Inferior parietal cortex (tissue), 1 donor: ENCODE measurements around the gene INSIG2.

Experiments
- DNase-seq: peaks from one replicate; pipeline ENCODE4 v3.0.0-alpha.2; 2016; ENCODE audit errors: extremely low spot score

The INSIG2 gene

DNA sequence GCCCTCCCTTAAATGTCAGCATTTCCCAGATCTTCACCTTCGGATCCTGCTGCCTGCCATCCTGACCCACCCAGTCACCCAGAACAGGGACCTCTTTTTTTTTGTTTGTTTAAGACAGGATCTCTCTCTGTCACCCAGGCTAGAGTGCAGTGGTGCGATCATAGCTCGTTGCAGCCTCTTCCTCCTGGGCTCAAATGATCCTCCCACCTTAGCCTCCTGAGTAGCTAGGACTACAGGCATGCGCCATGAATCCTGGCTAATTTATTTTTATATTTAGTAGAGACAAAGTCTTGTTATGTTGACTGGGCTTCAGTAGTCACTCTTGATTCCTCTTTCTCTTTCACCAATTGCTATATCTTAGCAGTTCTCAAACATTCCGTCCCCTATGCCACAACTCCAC, 39.0 kb downstream of the INSIG2 start:
- DNase-seq: no peak

DNA sequence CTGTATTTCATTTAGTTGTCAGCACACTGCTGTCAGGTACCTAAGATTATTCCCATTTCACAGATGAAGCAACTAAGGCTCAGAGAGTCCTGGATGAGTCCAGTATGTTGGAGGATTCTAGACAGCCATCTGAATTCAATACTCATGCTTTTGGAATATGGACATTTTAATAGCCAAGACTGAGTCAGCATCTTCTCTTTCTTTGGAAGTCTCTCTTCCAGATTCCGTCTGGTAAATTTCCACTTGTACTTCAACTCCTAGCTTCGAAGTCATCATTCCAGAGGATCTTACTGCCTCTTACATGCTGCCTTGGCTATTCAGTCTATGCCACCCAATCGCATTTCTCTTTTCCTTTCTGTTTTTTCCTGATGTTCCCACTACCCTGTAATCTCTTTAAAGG, 40.6 kb downstream of the INSIG2 start:
- DNase-seq: no peak

DNA sequence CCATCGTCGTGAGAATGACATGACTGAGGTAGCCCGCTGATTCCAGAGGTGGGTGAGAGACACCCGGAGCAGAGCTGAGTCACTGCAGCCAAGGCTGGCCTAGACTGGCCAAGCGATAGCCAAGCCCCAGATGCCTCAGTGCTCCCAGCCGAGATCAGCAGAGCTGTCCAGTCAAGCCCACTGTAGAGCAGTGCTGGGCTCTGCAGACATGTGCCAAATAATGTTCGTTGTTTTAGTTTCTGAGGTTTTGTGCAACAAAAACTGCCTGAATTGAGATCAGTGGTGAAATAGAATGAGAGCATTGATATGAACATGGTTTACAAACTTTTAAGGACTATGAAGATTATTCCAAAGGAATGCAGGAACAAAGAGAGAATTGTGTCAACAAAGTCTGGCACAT, 42.1 kb downstream of the INSIG2 start:
- no peak for DNase-seq

DNA sequence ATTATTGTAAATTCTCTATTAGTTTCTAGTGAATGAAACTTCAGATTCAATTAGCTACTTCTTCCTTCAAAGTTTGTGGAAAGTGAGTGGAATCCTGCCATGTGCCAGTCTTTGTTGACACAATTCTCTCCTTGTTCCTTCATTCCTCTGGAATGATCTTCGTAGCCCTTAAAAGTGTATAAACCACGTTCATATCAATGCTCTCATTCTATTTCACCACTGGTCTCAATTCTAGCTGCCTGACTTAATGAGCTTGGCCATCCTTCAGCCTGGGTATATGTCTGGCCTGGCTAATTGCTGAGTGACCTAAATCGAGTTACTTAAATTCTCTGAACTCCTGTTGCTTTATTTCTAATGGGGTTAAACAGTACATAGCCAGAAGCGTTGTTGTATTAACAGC, 43.5 kb downstream of the INSIG2 start:
- no peak for DNase-seq

DNA sequence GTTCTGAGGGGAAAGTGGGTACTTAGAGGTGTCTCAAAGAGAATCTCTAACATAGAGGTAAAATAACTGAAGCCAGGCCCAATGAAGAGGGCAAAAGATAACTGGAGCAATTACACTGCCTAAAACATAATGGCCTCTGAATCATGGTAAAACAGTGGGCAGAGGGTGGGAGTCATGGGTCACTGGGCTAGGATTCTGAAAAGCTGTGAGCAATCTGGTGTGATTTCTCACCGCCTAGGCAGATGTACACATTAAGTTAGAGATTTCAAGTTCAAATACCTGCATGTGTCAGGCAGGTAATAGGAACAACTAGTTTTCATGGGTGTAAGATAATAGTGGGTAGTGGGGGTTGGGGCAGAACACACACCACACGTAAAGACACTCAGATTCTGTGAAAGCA, 45.6 kb downstream of the INSIG2 start:
- DNase-seq: no peak

DNA sequence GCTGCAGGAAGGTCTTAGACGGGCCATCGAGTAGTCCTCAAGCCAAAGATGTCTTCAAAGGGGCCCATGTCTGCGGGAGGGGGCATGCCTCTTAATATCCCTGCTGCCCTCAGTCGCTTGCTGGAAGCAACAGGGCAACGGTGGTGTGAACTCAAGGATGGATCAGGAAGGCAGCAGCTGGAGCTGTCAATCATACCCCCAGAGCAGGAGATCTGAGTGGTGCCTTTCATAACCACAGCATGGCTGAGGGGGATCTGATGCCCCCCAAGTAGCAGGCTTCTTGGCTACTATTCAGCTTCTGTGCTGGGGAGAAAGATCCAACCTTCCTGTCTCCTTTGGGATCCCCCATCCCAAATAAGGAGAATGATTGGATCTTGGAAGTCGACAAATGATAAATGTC, 46.4 kb downstream of the INSIG2 start:
- DNase-seq: no peak

DNA sequence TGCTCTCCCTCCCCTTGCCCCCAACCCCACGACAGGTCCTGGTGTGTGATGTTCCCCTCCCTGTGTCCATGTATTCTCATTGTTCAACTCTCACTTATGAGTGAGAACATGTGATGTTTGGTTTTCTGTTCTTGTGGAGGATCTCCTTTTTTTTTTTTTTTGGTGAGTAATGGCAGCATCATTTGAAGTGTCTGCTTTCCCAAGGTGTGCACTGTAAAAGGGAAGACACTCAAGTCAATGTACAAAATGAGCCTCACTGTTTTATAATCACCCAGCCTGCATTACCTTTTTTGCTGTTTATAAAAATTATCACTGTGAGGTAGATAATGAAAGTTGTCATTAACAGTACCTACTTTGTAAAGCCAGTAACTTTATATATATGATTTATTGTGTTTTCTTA, 56.9 kb downstream of the INSIG2 start:
- DNase-seq: no peak

DNA sequence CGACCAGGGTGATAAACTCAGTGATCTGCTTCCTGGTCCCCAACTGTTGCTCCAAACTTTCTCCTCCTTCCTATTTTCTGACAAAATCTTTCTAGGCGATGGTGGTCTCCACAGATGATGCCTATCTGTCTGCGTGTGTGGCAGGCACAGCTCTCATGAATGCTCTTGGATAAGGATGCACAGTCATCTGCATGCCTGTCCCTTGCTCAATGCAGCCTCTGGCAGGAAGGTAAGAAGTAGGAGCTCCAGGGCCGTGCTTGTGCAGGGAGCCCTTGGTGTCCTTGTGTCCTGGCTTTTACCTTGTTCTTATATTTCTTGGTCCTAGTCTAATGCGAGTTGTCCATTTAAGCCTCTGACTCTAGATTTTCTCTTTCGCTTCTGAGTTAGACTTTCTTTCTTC, 57.5 kb downstream of the INSIG2 start:
- no peak for DNase-seq

DNA sequence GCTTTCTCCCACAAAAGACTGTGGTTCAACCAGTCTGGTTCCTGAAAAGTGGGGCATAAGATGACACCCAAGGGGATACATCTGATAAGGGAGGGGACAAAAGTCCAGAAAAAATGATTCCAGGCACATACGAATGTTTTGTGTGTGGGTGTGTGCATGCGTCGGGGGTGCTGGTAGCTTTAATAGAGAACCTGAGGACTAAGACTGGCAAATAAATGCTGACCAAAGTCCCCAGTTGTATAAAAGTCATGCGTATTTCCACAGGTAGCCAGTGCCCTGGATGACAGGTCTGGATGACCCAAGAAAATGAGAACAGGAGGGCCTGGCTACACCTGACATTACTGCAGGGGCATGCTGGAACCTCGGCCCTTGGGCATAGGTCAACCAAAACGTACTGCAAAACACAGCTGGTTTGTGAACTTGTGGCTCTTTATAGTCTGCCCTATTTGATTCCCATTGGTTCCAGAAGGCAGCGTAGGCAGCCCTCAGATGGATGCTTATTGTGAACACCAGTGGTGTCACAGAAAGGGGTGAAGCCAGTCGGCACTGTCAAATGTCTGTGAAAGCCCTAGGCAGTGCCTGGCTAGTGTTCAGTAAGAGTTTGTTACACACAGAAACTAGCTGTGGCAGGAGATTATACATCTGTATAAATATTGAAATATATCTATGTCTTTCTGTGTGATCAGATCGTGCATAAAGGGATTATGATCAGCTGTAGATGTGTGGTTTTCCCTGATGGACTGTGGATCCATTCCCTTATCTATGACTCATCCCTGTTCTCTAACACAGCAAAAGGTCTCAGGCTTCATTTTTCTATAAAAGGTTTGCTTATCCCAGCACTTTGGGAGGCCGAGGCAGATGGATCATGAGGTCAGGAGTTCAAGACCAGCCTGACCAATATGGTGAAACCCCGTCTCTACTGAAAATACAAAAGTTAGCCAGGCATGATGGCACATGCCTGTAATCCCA, 58.3 kb downstream of the INSIG2 start:
- DNase-seq: no peak

DNA sequence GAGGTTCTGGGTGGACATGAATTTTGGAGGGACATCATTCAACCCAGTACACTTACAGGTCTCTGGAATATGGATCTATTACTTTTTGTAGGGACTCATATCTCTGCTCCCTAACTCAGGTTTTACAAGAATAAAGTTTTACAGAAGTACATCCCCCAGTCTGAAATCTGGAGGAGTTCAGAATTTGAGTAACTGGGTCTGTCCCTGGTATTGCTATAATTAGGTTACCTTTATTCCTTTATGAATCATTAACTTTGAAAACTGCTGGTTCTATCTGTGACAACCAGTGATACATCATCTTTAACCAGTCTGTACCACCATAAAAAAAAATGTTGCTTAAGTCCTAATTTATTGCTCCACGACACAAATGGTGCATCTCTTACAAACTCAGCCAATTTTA, 59.9 kb downstream of the INSIG2 start:
- no peak for DNase-seq

DNA sequence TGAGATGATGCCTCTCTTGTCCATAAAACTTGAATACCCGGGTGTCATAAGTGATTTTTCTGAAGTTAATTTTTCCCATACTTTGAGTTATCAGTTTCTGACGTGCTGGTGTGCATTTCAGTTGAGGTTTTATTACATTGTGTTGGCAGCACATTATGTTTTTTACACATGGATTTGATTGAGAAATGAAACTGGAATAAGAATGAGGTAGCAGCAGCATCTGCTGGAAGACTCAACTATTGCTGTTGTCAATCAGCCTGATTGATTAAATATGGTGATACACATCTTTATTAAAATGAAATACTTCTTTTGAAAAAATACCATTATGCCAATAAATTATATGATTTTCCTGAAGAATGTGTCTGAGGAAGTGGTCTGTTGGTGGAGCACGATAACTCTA, 60.5 kb downstream of the INSIG2 start:
- no peak for DNase-seq

DNA sequence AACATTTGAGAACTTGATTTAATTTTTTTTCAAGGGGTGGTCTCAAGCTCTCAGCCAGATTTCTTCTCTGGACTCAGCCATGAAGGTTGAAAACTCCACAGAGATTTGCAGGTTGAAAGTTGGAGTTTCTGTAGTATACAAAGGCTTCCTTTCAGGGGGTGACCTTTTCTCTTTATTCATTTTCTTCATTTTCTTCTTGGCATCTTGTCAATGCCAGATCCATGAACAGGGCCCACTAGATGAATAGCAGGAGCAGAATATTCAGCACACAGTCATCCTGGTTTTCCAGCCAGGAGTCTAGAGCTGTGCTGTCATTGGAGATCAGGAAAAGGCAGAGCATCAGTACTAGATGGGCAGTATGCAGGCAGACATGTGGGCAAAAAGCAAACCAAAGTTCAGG, 62.0 kb downstream of the INSIG2 start:
- no peak for DNase-seq

DNA sequence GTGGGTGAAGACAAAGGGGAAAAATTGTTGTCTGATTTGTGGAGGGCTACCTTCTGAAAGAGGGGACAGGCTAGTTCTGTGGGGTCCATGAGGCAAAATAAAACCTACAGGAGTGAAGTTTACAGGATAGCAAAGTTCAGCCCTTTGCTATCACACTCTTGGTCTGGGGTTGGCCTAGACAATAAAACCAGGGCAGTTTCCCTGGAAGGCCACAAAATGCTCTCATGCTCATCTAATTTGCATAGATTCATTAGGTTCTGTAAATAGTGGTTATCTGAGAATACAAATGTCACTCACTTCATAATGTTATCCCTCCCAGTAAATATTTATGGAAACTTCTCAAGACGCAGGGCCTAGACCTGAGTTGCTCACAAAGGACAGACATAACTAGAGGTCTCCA, 63.6 kb downstream of the INSIG2 start:
- DNase-seq: no peak

DNA sequence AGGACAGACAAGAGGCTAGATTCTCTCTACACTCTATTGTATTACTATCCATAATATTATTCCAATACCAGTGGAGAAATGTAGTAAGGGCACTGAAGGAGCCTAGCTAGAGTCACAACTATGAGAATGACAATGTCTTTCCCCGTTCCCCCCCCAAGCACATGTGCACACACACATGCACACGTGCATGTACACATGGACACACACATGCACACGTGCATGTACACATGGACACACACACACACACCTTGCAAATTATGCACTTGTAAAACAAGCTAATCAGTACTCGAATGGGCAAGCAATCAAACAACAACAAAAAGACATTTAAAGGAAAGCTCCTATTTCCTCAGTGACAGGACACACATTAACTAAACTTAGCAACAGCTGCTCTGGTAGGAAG, 65.2 kb downstream of the INSIG2 start:
- DNase-seq: no peak

DNA sequence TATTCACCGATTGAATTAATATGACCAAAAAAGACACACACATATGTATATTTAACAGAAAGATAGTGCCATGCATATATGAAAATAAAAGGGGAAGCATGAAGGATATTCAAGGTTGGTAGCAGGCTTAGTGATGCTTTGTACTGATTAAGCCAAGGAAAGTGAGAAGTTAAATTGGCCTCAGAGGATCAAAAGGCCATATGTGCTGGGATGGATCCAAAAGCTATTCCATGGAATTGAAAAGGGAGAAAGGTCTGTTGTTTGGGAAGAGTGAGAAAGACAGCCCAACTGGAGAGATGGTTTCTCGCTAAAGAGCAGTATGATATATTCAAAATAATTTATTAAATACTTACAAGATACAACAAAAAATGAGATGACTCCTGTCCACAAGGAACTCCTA, 65.9 kb downstream of the INSIG2 start:
- no peak for DNase-seq
